OCI-LY1 (cell line): ENCODE data around the gene PIGH.

Experiments
- H2AFZ ChIP-seq: fragments of 200-600 bp; sonication (generic), shearing (Covaris generic); 2 replicates; pipeline ENCODE4 v1.6.0; 2014; ENCODE audit warnings: antibody characterized with exemption, mild to moderate bottlenecking, low read length
- H3F3A ChIP-seq: fragments of 200-600 bp; sonication (generic), shearing (Covaris generic); 2 replicates; pipeline ENCODE4 v1.6.0; 2014; ENCODE audit warnings: mild to moderate bottlenecking, antibody characterized with exemption, low read length, moderate library complexity; ENCODE audit not compliant: insufficient read depth
- H3K27ac ChIP-seq: fragments of 200-600 bp; sonication (generic); 2 replicates; pipeline ENCODE4 v1.5.1; 2014; ENCODE audit warnings: low read length, mixed run types, mild to moderate bottlenecking, low read depth; ENCODE audit not compliant: poor library complexity, severe bottlenecking
- H3K27me3 ChIP-seq: fragments of 200-600 bp; sonication (generic); 2 replicates; pipeline ENCODE4 v1.6.0; 2014; ENCODE audit warnings: antibody characterized with exemption, mild to moderate bottlenecking, low read length, moderate library complexity; ENCODE audit not compliant: insufficient read depth
- H3K36me3 ChIP-seq: fragments of 200-600 bp; sonication (generic); 2 replicates; pipeline ENCODE4 v1.6.1; 2014; ENCODE audit warnings: mild to moderate bottlenecking, antibody characterized with exemption, low read length, moderate library complexity, mixed read lengths; ENCODE audit not compliant: insufficient read depth
- H3K4me1 ChIP-seq: fragments of 200-600 bp; sonication (generic); 2 replicates; pipeline ENCODE4 v1.5.1; 2014; ENCODE audit warnings: mild to moderate bottlenecking, low read length, moderate library complexity; ENCODE audit not compliant: insufficient read depth, severe bottlenecking
- H3K4me2 ChIP-seq: fragments of 200-600 bp; sonication (generic), shearing (Covaris generic); 2 replicates; pipeline ENCODE4 v1.6.1; 2014; ENCODE audit warnings: low read length
- H3K4me3 ChIP-seq: fragments of 200-600 bp; sonication (generic); 2 replicates; pipeline ENCODE4 v1.5.1; 2014; ENCODE audit warnings: low read length, low read depth, mild to moderate bottlenecking, mixed read lengths; ENCODE audit not compliant: poor library complexity, severe bottlenecking
- H3K79me2 ChIP-seq: fragments of 200-600 bp; shearing (Covaris generic); 2 replicates; pipeline ENCODE4 v1.6.1; 2016; ENCODE audit warnings: mixed run types, low read length, mixed read lengths; ENCODE audit not compliant: insufficient read depth
- H3K9ac ChIP-seq: fragments of 200-600 bp; sonication (generic), shearing (Covaris generic); 2 replicates; pipeline ENCODE4 v1.6.1; 2014; ENCODE audit warnings: mild to moderate bottlenecking, low read length, mixed read lengths
- H3K9me2 ChIP-seq: fragments of 200-600 bp; sonication (generic), shearing (Covaris generic); 2 replicates; pipeline ENCODE4 v1.6.1; 2014; ENCODE audit warnings: low read depth, mild to moderate bottlenecking, low read length, mixed read lengths
- H3K9me3 ChIP-seq: fragments of 200-600 bp; shearing (Covaris generic); 2 replicates; pipeline ENCODE4 v1.6.1; 2014; ENCODE audit warnings: low read length, mixed read lengths
- H4K20me1 ChIP-seq: fragments of 200-600 bp; sonication (generic), shearing (Covaris generic); 2 replicates; pipeline ENCODE4 v1.6.0; 2016; ENCODE audit warnings: mild to moderate bottlenecking, low read length; ENCODE audit not compliant: insufficient read depth
- EZH2 ChIP-seq: fragments of 200-600 bp; sonication (generic), shearing (Covaris generic); IDR thresholded peaks from 2 replicates; pipeline ENCODE4 v1.8.0; 2017; ENCODE audit warnings: borderline replicate concordance, mixed run types, mild to moderate bottlenecking, antibody characterized with exemption, low read length, moderate library complexity, mixed read lengths
- TF ChIP-seq, protein P1 (sequence below): fragments of 200-600 bp; sonication (generic), shearing (Covaris generic); IDR thresholded peaks from 2 replicates; pipeline ENCODE4 v1.5.1; 2017; ENCODE audit warnings: mild to moderate bottlenecking, antibody characterized with exemption, low read length, moderate library complexity, mixed read lengths

PIGH gene

DNA sequence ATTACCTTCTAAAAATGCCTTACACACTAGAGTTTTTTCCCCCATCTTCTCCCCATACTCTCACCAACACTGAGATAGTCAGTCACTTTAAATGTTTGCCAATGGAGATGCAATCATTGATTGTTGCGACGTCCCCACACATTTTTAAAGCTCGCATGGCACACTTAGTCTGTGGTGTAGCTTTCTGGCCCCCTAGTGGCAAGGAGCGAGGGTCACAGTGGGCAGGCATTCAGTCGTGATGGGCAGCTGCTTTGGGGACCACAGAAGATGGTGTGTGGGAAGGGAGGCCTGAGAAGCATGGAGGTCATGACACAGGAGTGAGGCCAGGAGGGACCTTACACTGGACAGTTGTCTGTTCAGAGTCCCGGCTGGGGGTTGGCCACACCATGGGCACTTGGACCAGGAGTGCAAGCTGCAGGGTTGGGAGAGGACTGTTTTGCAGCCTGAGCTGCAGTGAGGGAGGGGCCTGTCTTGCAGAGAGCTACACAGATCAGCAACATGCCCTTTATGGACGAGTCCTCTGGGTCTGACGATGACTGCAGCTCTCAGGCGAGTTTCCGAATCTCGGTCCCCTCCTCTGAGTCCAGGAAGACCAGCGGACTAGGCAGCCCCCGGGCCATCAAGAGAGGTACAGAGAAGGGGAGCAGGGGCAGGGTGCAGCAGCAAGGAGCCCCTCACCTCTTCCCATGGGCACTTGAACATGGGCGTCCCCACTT, 28.6 kb downstream of the PIGH start:
- H3K4me3 ChIP-seq: no peak overlapping the region
- H3K79me2 ChIP-seq: no peaks in the 10 kb centered on the region
- no peaks in the 10 kb centered on the region for H3K9me2 ChIP-seq
- TF ChIP-seq, protein P1, sequence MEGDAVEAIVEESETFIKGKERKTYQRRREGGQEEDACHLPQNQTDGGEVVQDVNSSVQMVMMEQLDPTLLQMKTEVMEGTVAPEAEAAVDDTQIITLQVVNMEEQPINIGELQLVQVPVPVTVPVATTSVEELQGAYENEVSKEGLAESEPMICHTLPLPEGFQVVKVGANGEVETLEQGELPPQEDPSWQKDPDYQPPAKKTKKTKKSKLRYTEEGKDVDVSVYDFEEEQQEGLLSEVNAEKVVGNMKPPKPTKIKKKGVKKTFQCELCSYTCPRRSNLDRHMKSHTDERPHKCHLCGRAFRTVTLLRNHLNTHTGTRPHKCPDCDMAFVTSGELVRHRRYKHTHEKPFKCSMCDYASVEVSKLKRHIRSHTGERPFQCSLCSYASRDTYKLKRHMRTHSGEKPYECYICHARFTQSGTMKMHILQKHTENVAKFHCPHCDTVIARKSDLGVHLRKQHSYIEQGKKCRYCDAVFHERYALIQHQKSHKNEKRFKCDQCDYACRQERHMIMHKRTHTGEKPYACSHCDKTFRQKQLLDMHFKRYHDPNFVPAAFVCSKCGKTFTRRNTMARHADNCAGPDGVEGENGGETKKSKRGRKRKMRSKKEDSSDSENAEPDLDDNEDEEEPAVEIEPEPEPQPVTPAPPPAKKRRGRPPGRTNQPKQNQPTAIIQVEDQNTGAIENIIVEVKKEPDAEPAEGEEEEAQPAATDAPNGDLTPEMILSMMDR: peak; percentile 98
- TF ChIP-seq EZH2: no peak
- H2AFZ ChIP-seq: no peak overlapping the region
- 0 out of 2 replicates have a peak, but pooled peaks cover 7% of the 10 kb centered on the region for H3K27me3 ChIP-seq
- H3F3A ChIP-seq: no peaks in the 10 kb centered on the region
- no peak overlapping the region for H3K27ac ChIP-seq
- H3K9ac ChIP-seq: no peak overlapping the region
- H3K4me1 ChIP-seq: no peaks in the 10 kb centered on the region
- no peaks in the 10 kb centered on the region for H3K9me3 ChIP-seq
- H3K4me2 ChIP-seq: no peak overlapping the region
- no peaks in the 10 kb centered on the region for H4K20me1 ChIP-seq
- H3K36me3 ChIP-seq: no peaks in the 10 kb centered on the region

DNA sequence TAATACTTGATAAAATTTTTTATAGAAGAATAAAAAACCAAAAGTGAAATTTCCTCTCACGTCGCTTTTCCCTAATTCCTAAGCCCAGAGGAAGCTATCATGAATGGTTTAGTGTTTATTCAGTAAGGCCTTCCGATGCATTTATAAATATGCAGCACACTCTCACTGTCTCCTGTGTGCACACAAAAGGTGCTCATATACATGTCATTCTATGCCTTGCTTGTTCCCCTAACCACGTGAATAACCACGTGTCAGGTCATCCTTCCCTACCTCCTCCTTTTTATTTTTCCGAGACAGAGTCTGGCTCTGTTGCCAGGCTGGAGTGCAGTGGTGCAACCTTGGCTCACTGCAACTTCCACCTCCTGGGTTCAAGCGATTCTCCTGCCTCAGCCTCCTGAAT, 29.6 kb downstream of the PIGH start:
- Histone ChIP-seq H3F3A (no peaks in the 10 kb centered on the region), H3K9me3 (no peaks in the 10 kb centered on the region), H3K9ac (no peak overlapping the region), H4K20me1 (no peaks in the 10 kb centered on the region), H3K27ac (no peak overlapping the region), H3K4me2 (no peak overlapping the region), H2AFZ (no peak overlapping the region), H3K79me2 (no peaks in the 10 kb centered on the region), H3K4me1 (no peaks in the 10 kb centered on the region), H3K36me3 (no peaks in the 10 kb centered on the region), H3K4me3 (no peak overlapping the region), H3K27me3 (0 out of 2 replicates have a peak, but pooled peaks cover 2% of the 10 kb centered on the region), H3K9me2 (no peaks in the 10 kb centered on the region)
- TF ChIP-seq, protein P1: no peak
- no peak for TF ChIP-seq EZH2

DNA sequence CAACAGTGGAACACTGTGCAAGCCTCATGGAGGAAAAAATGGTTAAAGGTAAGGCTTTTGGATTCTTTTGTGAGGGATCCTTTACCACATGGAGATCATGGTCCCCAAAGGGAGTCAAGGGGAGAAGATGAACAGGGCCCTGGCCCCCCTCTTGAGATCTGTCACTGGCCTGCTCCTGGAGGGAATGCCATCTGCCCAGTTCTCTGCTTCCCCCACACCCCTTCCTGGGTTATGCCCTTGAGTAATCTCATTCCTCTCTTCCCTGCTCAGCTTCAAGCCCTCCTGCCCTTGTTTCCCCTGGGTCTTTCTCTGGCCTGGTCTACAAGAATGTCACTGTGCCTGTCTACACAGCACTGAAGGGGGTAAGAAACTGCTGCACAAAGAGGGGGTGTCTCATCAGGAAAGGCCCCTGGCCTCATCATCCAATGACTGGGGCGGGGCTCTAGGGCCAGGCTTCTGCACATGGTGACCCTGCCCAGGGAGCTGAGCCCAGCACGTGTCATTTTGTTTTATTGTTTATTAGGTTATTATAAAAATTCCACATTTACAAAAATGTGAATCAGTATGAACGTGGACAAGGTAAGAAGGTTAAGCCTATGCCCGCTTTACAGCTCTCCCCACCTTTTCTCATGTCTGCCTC, 30.3 kb downstream of the PIGH start:
- H4K20me1 ChIP-seq: no peaks in the 10 kb centered on the region
- no peak overlapping the region for H2AFZ ChIP-seq
- no peaks in the 10 kb centered on the region for H3F3A ChIP-seq
- no peaks in the 10 kb centered on the region for H3K4me1 ChIP-seq
- no peak overlapping the region for H3K27ac ChIP-seq
- H3K4me3 ChIP-seq: no peak overlapping the region
- no peaks in the 10 kb centered on the region for H3K9me2 ChIP-seq
- TF ChIP-seq EZH2: no peak
- TF ChIP-seq, protein P1: no peak
- H3K9ac ChIP-seq: no peak overlapping the region
- no peak overlapping the region for H3K4me2 ChIP-seq
- no peaks in the 10 kb centered on the region for H3K27me3 ChIP-seq
- no peaks in the 10 kb centered on the region for H3K36me3 ChIP-seq
- H3K9me3 ChIP-seq: no peaks in the 10 kb centered on the region
- H3K79me2 ChIP-seq: no peaks in the 10 kb centered on the region
